ENCODE data around the gene FOXD2. TPM values are rescaled to one million over a fixed set of nuclear protein-coding genes. Genes with fewer than 3 reads are reported as not detected.
A peak's percentile ranks its signal among the peaks of the same experiment; 100 is the strongest.

FOXD2 gene
- total RNA-seq = under 1 TPM in 3 of 4 donors, not detected in 1; 0.34 to 0.39 (median 0.38) TPM

DNA sequence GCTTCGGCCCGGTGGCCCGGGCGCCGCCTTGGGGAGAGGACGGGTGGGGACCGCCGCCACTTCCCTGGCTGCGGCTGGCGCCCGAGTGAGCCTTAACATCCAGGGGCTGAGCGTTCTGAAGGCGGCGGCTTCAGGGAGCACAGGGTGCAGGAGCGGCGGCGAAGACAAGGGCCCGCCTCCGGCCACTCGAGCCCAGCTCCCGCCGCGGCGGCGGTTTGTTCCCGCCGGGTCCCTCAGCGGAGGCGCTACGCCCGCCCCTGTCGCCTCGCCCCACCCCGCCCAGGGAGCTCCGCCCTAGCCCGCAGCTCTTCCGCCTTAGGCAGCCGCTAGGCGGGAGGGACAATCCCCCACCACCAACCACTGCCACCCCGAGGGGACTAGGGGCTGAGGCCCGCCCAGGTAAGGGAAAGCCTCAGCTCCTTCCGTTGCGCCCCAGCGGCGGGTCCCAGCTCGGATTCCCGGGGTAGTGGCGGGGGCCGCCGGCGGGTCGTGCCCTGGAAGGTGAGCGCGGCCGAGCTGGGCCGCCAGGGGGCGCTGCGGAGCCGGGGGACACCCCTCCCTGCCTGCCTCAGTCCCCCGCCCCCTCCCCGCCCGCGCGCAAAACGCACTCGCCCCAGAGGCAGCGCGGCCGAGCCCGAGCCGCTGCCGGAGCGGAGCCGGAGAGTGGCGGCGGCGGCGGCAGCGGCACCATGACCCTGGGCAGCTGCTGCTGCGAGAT lies at the start of gene FOXD2:
FOXD2 (plus strand) TSS at position 598 of the 718 bp plus-strand sequence; CDS start at position 690, 92 bp downstream.
- peak; percentile 88 to 90 for DNase-seq (ENCODE audit: low spot score in 2 of 2)
- H3K27me3 ChIP-seq = peaks cover 96% of the 10 kb centered on the region
- H3K4me1 ChIP-seq = peaks cover 58% of the 10 kb centered on the region

GRCh38 chr1:47388891-47389238 lies 49.0 kb upstream of the FOXD2 start:
- peaks cover 9% of the 10 kb centered on the region for H3K4me1 ChIP-seq
- WGBS = 15% methylated on average over 3 of the region's 3 CpGs
- H3K27ac ChIP-seq = no peak overlapping the region
- H3K36me3 ChIP-seq = no peaks in the 10 kb centered on the region
- H3K27me3 ChIP-seq = no peaks in the 10 kb centered on the region
- peak in 1 of 2 donors; percentile 84 for DNase-seq (ENCODE audit: low spot score in 2 of 2)
- H3K9me3 ChIP-seq = no peaks in the 10 kb centered on the region
- TF ChIP-seq EP300 (IDR thresholded peaks at IDR 0.05) (no peak), POLR2AphosphoS5 (IDR thresholded peaks at IDR 0.05) (no peak), CTCF (IDR thresholded peaks at IDR 0.05) (peak; percentile 30 to 79)
- H3K4me3 ChIP-seq = no peak overlapping the region

More for the DNA sequence above, at the start of gene FOXD2:
- Histone ChIP-seq H3K36me3 (no peaks in the 10 kb centered on the region), H3K9me3 (no peaks in the 10 kb centered on the region), H3K27ac (peak within 1 kb of the TSS; percentile 69), H3K4me3 (peak within 1 kb of the TSS; percentile 63)
- no CpG with 5 or more reads among the region's 80 CpGs for WGBS
- TF ChIP-seq CTCF (IDR thresholded peaks at IDR 0.05) (peak; percentile 69 to 96), EP300 (IDR thresholded peaks at IDR 0.05) (no peak)

DNA sequence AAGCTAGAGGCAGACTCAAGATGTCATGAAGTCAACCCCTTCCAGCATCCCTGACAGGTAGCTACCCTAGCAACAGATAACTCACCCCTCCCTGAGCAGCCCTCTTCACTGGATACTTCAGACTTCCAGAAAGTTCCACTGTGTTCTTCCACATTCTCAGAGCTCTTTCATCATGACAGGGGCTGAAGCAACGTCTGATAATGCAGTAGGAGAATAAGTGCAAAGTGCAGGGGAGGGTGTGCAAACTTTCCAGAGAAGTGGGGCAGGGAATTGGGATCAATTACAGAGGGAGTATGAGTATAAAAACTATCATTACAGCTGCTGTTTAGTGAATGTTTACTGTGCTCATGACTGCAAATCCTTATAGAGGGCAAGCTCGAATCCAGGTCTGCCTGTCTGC lies 48.1 kb upstream of the FOXD2 start:
- no peak overlapping the region for H3K4me3 ChIP-seq
- H3K27me3 ChIP-seq = no peaks in the 10 kb centered on the region
- H3K27ac ChIP-seq = no peak overlapping the region
- no peaks in the 10 kb centered on the region for H3K9me3 ChIP-seq
- no peak for DNase-seq (ENCODE audit: low spot score in 2 of 2)
- 60% methylated on average over 2 of the region's 2 CpGs for WGBS
- H3K4me1 ChIP-seq = peaks cover 9% of the 10 kb centered on the region
- TF ChIP-seq POLR2AphosphoS5 (IDR thresholded peaks at IDR 0.05) (no peak), CTCF (IDR thresholded peaks at IDR 0.05) (no peak), POLR2A (IDR thresholded peaks at IDR 0.05) (no peak), EP300 (IDR thresholded peaks at IDR 0.05) (no peak)
- H3K36me3 ChIP-seq = no peaks in the 10 kb centered on the region

DNA sequence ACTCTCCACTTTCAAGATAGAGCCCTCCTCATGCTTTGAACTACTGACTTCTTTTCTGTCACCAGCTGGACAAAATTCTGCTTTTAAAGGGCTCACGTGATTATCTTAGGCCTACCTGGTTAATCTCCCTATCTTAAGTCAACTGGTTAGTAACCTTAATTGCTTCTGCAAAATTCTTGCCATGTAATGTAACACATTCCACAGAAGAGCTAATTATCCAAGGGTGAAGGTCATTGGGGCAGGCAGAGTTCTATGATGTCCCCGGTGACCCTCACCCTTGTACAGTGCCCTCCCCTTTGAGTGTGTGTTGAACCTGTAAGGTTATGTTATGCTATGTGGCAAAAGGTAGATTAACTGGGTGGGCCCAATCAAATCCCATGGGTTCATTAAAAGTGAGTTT lies 47.0 kb upstream of the FOXD2 start:
- H3K27ac ChIP-seq = no peak overlapping the region
- no peaks in the 10 kb centered on the region for H3K36me3 ChIP-seq
- WGBS = 92% methylated on average over 2 of the region's 2 CpGs
- no peaks in the 10 kb centered on the region for H3K27me3 ChIP-seq
- peaks cover 9% of the 10 kb centered on the region for H3K4me1 ChIP-seq
- TF ChIP-seq POLR2AphosphoS5 (IDR thresholded peaks at IDR 0.05) (no peak), POLR2A (IDR thresholded peaks at IDR 0.05) (no peak), CTCF (IDR thresholded peaks at IDR 0.05) (no peak), EP300 (IDR thresholded peaks at IDR 0.05) (no peak)
- no peak for DNase-seq (ENCODE audit: low spot score in 2 of 2)
- H3K4me3 ChIP-seq = no peak overlapping the region
- H3K9me3 ChIP-seq = no peaks in the 10 kb centered on the region

DNA sequence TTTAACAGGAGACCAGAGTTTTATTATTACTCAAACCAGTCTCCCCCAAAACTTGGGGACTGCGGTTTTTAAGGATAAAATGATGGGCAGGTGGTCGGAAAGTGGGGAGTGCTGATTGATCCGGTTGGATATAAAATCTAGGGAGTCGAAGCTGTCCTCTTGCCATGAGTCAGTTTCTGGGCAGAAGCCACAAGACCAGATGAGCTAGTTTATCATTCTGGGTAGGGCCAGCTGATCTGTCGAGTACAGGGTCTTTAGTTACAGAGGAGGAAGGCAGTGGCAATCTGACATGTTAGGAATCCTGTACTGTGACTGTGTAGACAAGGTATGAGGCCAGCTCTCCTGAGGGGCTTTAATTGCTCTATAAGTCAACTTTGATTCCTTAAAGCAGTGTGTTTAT lies 44.7 kb upstream of the FOXD2 start:
- no peaks in the 10 kb centered on the region for H3K36me3 ChIP-seq
- no peak overlapping the region for H3K27ac ChIP-seq
- H3K4me3 ChIP-seq = no peak overlapping the region
- TF ChIP-seq POLR2A (IDR thresholded peaks at IDR 0.05) (no peak), CTCF (IDR thresholded peaks at IDR 0.05) (no peak), POLR2AphosphoS5 (IDR thresholded peaks at IDR 0.05) (no peak), EP300 (IDR thresholded peaks at IDR 0.05) (no peak)
- H3K9me3 ChIP-seq = no peaks in the 10 kb centered on the region
- no peak for DNase-seq (ENCODE audit: low spot score in 2 of 2)
- no peaks in the 10 kb centered on the region for H3K27me3 ChIP-seq
- WGBS = 43% methylated on average over 5 of the region's 5 CpGs
- H3K4me1 ChIP-seq = peaks cover 7% of the 10 kb centered on the region
